T47D (cell line): ENCODE results near the gene ABR.
"Not testable (repeated sequence)": the region's sequence is repeated elsewhere in the genome, so short reads cannot be mapped to it uniquely, and the experiment has no call there.

Source experiments
- DNase-seq, 2 experiments: peaks; one replicate each; pipeline versions ENCODE4 v3.0.0 to v3.0.0-alpha.2; 2011 to 2012; ENCODE audit warnings: low read depth in 1 of 2, low spot score in 1 of 2
- JUND ChIP-seq: IDR thresholded peaks from 2 replicates; pipeline ENCODE4 v1.6.1; 2012; ENCODE audit warnings: low read depth
- in situ Hi-C: cut with HindIII; loops from 2 replicates; pipeline ENCODE4 v1.10.0; 2016; ENCODE audit warnings: low sequenced_read_pairs, low pct_unique_long_range_greater_than_20kb

ABR gene

GRCh38 chr17:1050246-1050995 is 129.4 kb downstream of the ABR start:
- in situ Hi-C loops, result no loop called here
- no peak for TF ChIP-seq JUND

DNA sequence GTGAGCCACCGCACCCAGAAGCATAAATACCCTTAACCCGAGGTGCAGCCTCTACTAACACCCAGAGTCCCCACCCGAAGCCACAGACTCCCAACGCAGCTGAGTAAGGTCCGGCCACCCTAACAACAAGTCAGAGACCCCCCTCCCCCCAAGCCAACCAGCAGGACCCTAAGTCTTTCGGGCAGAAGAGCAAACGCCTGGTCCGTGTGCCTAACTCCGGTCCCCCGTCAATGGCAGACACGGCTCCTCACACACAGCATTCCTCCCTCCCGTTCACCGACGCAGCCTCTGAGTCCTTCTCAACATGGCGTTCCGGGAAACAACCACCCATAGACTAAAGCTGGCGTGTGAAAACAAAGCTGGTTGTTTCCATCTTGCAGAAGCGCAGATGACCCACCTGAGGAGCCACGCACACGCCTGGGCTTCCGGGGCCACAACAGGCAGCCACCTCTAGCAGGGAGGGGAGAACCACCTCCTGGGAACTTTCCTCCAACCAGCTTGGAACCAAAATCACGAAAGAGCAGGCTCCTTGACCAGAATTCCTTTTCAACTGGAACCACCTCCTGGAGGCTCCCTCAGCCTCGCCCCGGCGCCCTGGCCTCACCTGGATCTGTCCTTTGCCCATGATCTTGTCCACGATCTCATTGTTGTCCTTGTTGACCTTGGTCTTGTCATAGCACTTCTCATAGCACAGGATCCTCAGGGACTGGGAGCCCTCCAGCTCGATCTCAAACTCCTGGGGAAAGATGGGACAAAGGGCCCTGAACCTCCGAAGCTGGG is 130.1 kb downstream of the ABR start:
- DNase-seq, result no peak
- TF ChIP-seq JUND, result no peak
- in situ Hi-C loops, result no loop called here

More at GRCh38 chr17:1050246-1050995, 129.4 kb downstream of the ABR start:
- DNase-seq, result no peak

- in situ Hi-C loops, DNase-seq: not testable (repeated sequence)
Observed at GRCh38 chr17:1048516-1049115, 131.2 kb downstream of the ABR start.

DNA sequence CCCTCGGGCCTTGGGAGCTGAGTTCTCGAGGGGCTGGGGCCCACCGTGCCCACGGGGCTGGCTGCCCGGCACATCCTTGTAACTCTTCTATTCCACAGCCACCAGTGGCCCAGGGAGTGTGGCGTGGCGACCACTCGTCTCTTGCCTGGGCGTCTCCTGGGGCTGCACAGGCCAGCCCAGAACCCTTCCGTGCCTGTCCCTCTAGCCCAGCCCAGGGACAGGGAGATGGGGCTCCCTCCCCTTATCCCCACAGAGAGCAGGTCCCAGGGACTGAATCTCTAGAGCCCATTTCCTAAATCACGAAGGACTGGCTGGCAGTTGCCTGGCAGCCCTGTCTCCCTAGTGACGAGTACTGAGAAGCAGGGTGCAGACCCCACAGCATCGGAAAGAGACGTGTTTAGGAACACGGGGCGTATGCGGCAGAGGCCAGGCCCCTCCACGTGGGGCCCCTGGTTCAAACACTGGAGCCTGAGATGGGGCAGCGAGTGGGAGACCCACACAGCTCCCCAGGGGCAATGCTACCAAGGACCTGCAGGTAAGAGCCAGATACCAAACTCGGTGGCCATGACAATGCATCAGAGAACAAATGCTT is 131.8 kb downstream of the ABR start:
- in situ Hi-C loops, result no loop called here
- no peak for DNase-seq
- TF ChIP-seq JUND, result no peak

DNA sequence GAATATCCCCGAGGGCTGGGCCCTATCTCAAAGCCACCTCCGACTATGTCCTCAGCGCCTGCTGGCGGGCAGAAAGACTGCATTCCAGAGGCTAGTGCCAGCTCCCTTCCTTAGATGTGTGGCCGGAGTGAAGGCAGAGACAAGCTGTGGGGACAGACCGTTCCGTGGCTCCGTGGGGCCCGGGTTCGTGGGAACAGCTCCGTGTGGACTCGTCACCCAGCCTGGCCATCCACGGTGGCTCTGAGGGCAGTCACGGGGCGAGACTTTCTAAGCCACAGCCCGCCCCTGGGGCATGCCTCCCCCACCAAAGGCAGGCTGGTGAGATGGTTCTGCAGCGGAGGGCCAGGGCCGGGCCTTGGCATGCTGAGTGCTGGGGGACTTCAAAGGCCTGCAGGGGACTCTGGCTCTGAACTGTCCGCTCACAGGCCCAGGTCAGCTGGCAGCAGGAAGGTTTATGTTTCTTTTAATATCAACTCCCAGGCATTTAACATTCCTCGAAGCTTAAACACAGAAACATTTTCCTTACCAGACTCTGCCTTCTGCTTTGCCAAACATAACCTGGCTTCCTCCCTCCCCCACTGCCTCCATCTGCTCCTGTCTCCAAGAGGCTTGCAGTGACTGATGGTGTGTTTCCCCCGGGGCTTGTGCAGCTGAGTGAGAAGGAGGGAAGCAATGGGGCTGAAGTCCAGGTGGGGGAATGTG is 132.5 kb downstream of the ABR start:
- no peak for DNase-seq
- in situ Hi-C loops, result no loop called here
- no peak for TF ChIP-seq JUND

GRCh38 chr17:1045456-1045855 is 134.3 kb downstream of the ABR start:
- DNase-seq, result no peak
- no peak for TF ChIP-seq JUND
- in situ Hi-C loops, result no loop called here

GRCh38 chr17:1044387-1045009 is 135.3 kb downstream of the ABR start:
- DNase-seq, in situ Hi-C loops: not testable (repeated sequence)

DNA sequence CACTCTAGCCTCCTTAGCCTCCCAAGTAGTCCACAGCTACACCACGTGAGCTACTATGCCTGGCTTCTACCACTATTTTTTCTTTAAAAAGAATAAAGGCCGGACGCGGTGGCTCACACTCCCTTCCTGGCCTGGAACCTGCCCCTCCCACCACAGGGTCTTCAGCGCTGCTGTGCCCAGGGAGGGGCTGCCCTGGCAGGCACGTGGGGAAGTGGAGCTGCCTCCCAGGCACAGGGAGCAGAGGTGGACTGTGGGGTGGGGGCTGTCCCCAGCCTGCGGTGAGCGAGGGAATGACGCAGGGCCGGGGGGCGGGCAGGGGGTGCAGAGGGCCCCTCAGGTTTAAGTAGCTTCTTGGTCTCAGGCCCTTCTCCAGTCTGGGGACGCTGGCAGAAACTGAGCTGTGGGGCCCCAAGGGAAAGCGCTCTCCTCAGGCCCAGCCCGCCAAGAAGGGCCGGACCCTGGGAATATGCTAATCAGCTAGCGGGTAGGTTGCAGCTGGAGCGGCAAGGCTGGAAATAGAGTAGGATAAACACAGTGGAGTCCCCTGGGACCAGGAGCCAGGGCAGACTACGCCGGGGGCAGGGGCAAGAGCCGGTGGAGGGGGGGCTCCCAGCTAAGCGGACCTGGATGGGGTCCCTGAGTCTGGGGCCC is 136.1 kb downstream of the ABR start:
- in situ Hi-C loops, result no loop called here
- TF ChIP-seq JUND, result no peak
- DNase-seq, result no peak

GRCh38 chr17:1042486-1042885 is 137.3 kb downstream of the ABR start:
- in situ Hi-C loops, result no loop called here
- DNase-seq, result no peak
- TF ChIP-seq JUND, result no peak

DNA sequence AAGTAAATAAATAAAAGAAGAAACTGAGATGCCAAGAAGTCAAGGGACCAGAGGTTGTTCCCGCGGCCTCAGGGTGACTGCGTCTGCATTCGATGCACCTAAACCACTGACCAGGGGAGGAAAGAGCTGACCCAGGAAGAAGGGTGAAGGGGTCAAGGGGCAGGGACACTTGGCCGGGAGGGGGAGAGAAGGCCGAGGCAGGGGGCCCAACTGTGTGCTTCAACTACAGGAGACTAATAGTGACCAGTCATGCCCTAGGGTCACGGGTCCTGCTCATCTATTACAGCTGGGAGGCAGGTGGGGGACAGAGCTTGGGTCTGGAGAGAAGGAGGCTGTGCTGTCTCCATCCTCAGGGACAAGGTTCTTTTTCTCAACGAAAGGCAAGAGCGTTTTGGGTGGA is 138.0 kb downstream of the ABR start:
- in situ Hi-C loops, result no loop called here
- DNase-seq, result no peak
- TF ChIP-seq JUND, result no peak

- in situ Hi-C loops, result no loop called here
- no peak for TF ChIP-seq JUND
- DNase-seq, result no peak
Observed at GRCh38 chr17:1040216-1040600, 139.6 kb downstream of the ABR start.
